Mesenchymal stem cell (in vitro differentiated cells and primary cell): ENCODE data around the gene TMEM165.

Source experiments
- DNase-seq: peaks from one replicate; pipeline ENCODE4 v3.0.0-alpha.2; 2013
- H2AFZ ChIP-seq: one replicate; pipeline ENCODE4 v1.6.1; 2013; ENCODE audit warnings: low read depth, mild to moderate bottlenecking, control low read depth, inconsistent platforms, low read length, moderate library complexity
- H2AK5ac ChIP-seq: 2 replicates; pipeline ENCODE4 v1.6.1; 2013; ENCODE audit warnings: low read length, moderate library complexity, mild to moderate bottlenecking, inconsistent platforms; ENCODE audit not compliant: severe bottlenecking
- H2BK120ac ChIP-seq: one replicate; pipeline ENCODE4 v1.6.1; 2013; ENCODE audit warnings: low read depth, mild to moderate bottlenecking, inconsistent platforms, low read length, moderate library complexity
- H2BK12ac ChIP-seq, 2 experiments: one replicate each; pipeline ENCODE4 v1.6.1; 2013; ENCODE audit warnings: inconsistent platforms in 2 of 2, low read length in 2 of 2, mild to moderate bottlenecking in 2 of 2, moderate library complexity in 2 of 2, control low read depth in 1 of 2
- H2BK15ac ChIP-seq: one replicate; pipeline ENCODE4 v1.6.1; 2013; ENCODE audit warnings: mild to moderate bottlenecking, low read depth, inconsistent platforms; ENCODE audit not compliant: poor library complexity, severe bottlenecking
- H2BK5ac ChIP-seq: 2 replicates; pipeline ENCODE4 v1.6.1; 2013; ENCODE audit warnings: low read depth, mild to moderate bottlenecking, low read length, control low read depth, inconsistent platforms; ENCODE audit not compliant: poor library complexity, severe bottlenecking
- H3K14ac ChIP-seq, 2 experiments: one replicate each; pipeline ENCODE4 v1.6.1; 2013; ENCODE audit warnings: inconsistent platforms in 2 of 2, low read length in 2 of 2, control low read depth in 1 of 2, mild to moderate bottlenecking in 1 of 2, moderate library complexity in 1 of 2
- H3K18ac ChIP-seq, 2 experiments: one replicate each; pipeline ENCODE4 v1.6.1; 2013; ENCODE audit warnings: inconsistent platforms in 2 of 2, low read length in 2 of 2, control low read depth in 1 of 2, low read depth in 1 of 2, mild to moderate bottlenecking in 1 of 2
- H3K23ac ChIP-seq, 2 experiments: one replicate each; pipeline ENCODE4 v1.6.1; 2013; ENCODE audit warnings: inconsistent platforms in 2 of 2, low read length in 2 of 2, mild to moderate bottlenecking in 2 of 2, moderate library complexity in 2 of 2, control low read depth in 1 of 2
- H3K27ac ChIP-seq: 2 replicates; pipeline ENCODE4 v1.5.1; 2013; ENCODE audit warnings: mild to moderate bottlenecking, moderate library complexity, low read length, control low read depth, inconsistent platforms; ENCODE audit not compliant: poor library complexity, severe bottlenecking
- H3K27me3 ChIP-seq, 2 experiments: 2 replicates each; pipeline versions ENCODE4 v1.6.1 to v1.7.0; 2013; ENCODE audit warnings: low read length in 2 of 2, mild to moderate bottlenecking in 2 of 2, moderate library complexity in 2 of 2, control low read depth in 1 of 2, inconsistent platforms in 1 of 2; ENCODE audit not compliant: control insufficient read depth in 1 of 2, insufficient read depth in 1 of 2
- H3K36me3 ChIP-seq, 2 experiments: 2 replicates each; pipeline versions ENCODE4 v1.6.1 to v1.7.0; 2013; ENCODE audit warnings: low read length in 2 of 2, control low read depth in 1 of 2, inconsistent platforms in 1 of 2, low read depth in 1 of 2, mild to moderate bottlenecking in 1 of 2; ENCODE audit not compliant: insufficient read depth in 2 of 2, control insufficient read depth in 1 of 2
- H3K4ac ChIP-seq, 2 experiments: one replicate each; pipeline ENCODE4 v1.6.1; 2013; ENCODE audit warnings: inconsistent platforms in 2 of 2, low read length in 2 of 2, mild to moderate bottlenecking in 2 of 2, moderate library complexity in 2 of 2, control low read depth in 1 of 2, low read depth in 1 of 2
- H3K4me1 ChIP-seq: 2 replicates; pipeline ENCODE4 v1.6.1; 2013; ENCODE audit warnings: low read depth, low read length, control low read depth; ENCODE audit not compliant: control insufficient read depth, insufficient read depth
- H3K4me2 ChIP-seq: 2 replicates; pipeline ENCODE4 v1.6.1; 2013; ENCODE audit warnings: low read length, mild to moderate bottlenecking, inconsistent platforms; ENCODE audit not compliant: poor library complexity, severe bottlenecking
- H3K4me3 ChIP-seq, 2 experiments: 2 replicates each; pipeline versions ENCODE4 v1.5.1 to v1.7.0; 2013; ENCODE audit warnings: low read length in 2 of 2, mild to moderate bottlenecking in 2 of 2, control low read depth in 1 of 2, low read depth in 1 of 2; ENCODE audit not compliant: insufficient read depth in 1 of 2
- H3K79me1 ChIP-seq: replicated peaks from 2 replicates; pipeline ENCODE4 v1.6.1; 2013; ENCODE audit warnings: mild to moderate bottlenecking, control low read depth, low read length, inconsistent platforms; ENCODE audit not compliant: poor library complexity, severe bottlenecking
- H3K9ac ChIP-seq: 2 replicates; pipeline ENCODE4 v1.7.0; 2013; ENCODE audit warnings: mild to moderate bottlenecking, low read length, moderate library complexity
- H3K9me3 ChIP-seq: 2 replicates; pipeline ENCODE4 v1.7.0; 2013; ENCODE audit warnings: mild to moderate bottlenecking, low read length; ENCODE audit not compliant: control insufficient read depth
- H4K8ac ChIP-seq: one replicate; pipeline ENCODE4 v1.6.1; 2013; ENCODE audit warnings: inconsistent platforms, mild to moderate bottlenecking, low read length, moderate library complexity
- H4K91ac ChIP-seq: one replicate; pipeline ENCODE4 v1.6.1; 2013; ENCODE audit warnings: mild to moderate bottlenecking, low read length, inconsistent platforms
- WGBS: methylation state at CpG from one replicate; pipeline ENCODE4 v1.1.7; 2013; ENCODE audit warnings: mixed read lengths; 5-methylcytosine and 5-hydroxymethylcytosine counted together

TMEM165 gene

DNA sequence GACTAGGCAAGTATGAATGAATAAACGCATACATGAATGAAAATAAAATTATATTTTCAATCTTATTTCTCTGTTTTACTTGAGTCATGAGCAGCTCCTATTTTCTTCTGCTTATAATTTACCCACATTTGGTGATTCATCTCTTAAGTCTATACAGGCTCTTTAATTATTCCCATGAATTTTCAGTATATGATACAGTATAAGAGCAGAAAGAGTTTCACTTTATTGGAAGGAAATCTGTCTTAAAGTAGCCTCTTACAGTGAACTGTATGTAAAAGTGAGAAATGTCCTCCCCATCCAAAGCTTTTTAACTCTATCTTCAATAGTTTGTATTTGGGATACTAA lies 50.8 kb downstream of the TMEM165 start:
- no CpG with 5 or more reads among the region's 1 CpG for WGBS
- Histone ChIP-seq H3K14ac (no peak overlapping the region), H2BK5ac (no peak overlapping the region), H3K27me3 (no peaks in the 10 kb centered on the region), H3K4me3 (no peak overlapping the region), H2BK12ac (no peak overlapping the region), H3K9ac (peak overlapping the region; percentile 72), H2BK120ac (no peak overlapping the region), H3K18ac (no peak overlapping the region), H3K4me1 (peaks cover 8% of the 10 kb centered on the region), H2AFZ (no peak overlapping the region), H3K4ac (no peak overlapping the region), H3K27ac (no peak overlapping the region), H3K9me3 (no peaks in the 10 kb centered on the region), H4K8ac (no peak overlapping the region), H2AK5ac (no peak overlapping the region), H3K23ac (no peak overlapping the region), H2BK15ac (no peak overlapping the region), H3K4me2 (no peak overlapping the region), H3K79me1 (no peaks in the 10 kb centered on the region), H4K91ac (no peak overlapping the region), H3K36me3 (peaks cover 0 to 53% of the 10 kb centered on the region in 2 experiments)
- DNase-seq: no peak

- no peak overlapping the region for H2BK15ac ChIP-seq
- H2BK12ac ChIP-seq: no peak overlapping the region
- H2BK5ac ChIP-seq: no peak overlapping the region
- H3K14ac ChIP-seq: no peak overlapping the region
- H3K18ac ChIP-seq: no peak overlapping the region
- H3K4ac ChIP-seq: no peak overlapping the region
- peak overlapping the region; percentile 47 for H3K27ac ChIP-seq
- H3K36me3 ChIP-seq: peaks cover 2 to 57% of the 10 kb centered on the region in 2 experiments
- no peak overlapping the region for H3K4me2 ChIP-seq
- H3K79me1 ChIP-seq: peaks cover under 1% of the 10 kb centered on the region
- no peak overlapping the region for H3K23ac ChIP-seq
- no peak overlapping the region for H2BK120ac ChIP-seq
- DNase-seq: no peak
- no peak overlapping the region for H3K9ac ChIP-seq
- H2AK5ac ChIP-seq: no peak overlapping the region
- no peaks in the 10 kb centered on the region for H3K27me3 ChIP-seq
- no peak overlapping the region for H4K91ac ChIP-seq
- H2AFZ ChIP-seq: no peak overlapping the region
- H3K9me3 ChIP-seq: no peaks in the 10 kb centered on the region
- H4K8ac ChIP-seq: no peak overlapping the region
- no peak overlapping the region for H3K4me3 ChIP-seq
- 95% methylated on average over 5 of the region's 9 CpGs for WGBS
- peaks cover 8% of the 10 kb centered on the region for H3K4me1 ChIP-seq
Measured at GRCh38 chr4:55447108-55447708, 51.5 kb downstream of the TMEM165 start.

DNA sequence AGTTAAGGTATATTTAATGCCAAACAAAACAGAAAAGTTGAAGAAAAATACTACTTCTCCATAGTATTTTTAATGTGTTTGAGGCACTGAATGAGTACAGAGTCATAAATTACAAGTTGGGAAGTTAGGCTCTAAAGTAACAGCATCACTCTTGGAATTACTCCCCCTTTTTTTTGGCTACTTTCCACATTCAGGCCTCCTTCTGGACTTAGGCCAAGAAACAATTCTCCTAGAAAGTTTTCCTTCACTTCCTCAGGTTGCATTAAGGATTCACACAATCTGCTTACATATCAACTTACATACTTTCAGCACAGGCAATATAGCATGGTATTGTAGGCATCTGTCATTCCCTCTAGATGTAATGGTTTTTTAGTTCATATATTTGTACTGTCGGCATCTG lies 52.1 kb downstream of the TMEM165 start:
- Histone ChIP-seq H4K8ac (no peak overlapping the region), H3K23ac (no peak overlapping the region), H3K4ac (no peak overlapping the region), H3K4me1 (peaks cover 8% of the 10 kb centered on the region), H3K4me3 (no peak overlapping the region), H2BK12ac (no peak overlapping the region), H3K27me3 (no peaks in the 10 kb centered on the region), H4K91ac (no peak overlapping the region), H2AFZ (no peak overlapping the region), H3K14ac (no peak overlapping the region), H3K18ac (no peak overlapping the region), H3K4me2 (no peak overlapping the region), H2BK5ac (no peak overlapping the region), H3K9ac (no peak overlapping the region), H3K27ac (peak overlapping the region; percentile 69), H2BK120ac (no peak overlapping the region), H3K36me3 (peaks cover 3 to 63% of the 10 kb centered on the region in 2 experiments), H3K79me1 (peaks cover 2% of the 10 kb centered on the region), H2AK5ac (no peak overlapping the region), H3K9me3 (no peaks in the 10 kb centered on the region), H2BK15ac (no peak overlapping the region)
- no CpG with 5 or more reads among the region's 1 CpG for WGBS
- DNase-seq: peak; percentile 45

DNA sequence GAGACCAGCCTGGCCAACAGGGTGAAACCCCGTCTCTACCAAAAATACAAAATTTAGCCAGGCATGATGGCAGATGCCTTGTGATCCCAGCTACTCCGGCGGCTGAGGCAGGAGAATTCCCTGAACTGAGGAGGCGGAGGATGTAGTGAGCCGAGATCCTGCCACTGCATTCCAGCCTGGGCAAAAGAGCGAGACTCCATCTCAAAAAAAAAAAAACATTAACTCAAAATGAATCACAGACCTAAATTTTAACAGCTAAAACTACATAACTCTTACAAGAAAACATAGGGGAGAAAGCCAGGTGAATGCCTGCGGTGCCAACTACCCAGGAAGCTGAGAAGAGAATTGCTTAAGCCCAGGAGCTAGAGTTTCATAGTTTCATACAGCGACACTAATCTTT lies 54.8 kb downstream of the TMEM165 start:
- DNase-seq: no peak
- Histone ChIP-seq H3K18ac (no peak overlapping the region), H3K79me1 (peaks cover 4% of the 10 kb centered on the region), H2BK120ac (no peak overlapping the region), H3K4me1 (peaks cover 5% of the 10 kb centered on the region), H4K91ac (no peak overlapping the region), H3K27ac (peak overlapping the region; percentile 35), H3K4ac (no peak overlapping the region), H2BK15ac (no peak overlapping the region), H3K4me3 (no peak overlapping the region), H2AFZ (no peak overlapping the region), H2BK5ac (no peak overlapping the region), H3K23ac (no peak overlapping the region), H2BK12ac (no peak overlapping the region), H3K27me3 (no peaks in the 10 kb centered on the region), H3K9me3 (no peaks in the 10 kb centered on the region), H3K14ac (no peak overlapping the region), H4K8ac (no peak overlapping the region), H3K4me2 (no peak overlapping the region), H2AK5ac (no peak overlapping the region), H3K36me3 (peaks cover 3 to 67% of the 10 kb centered on the region in 2 experiments), H3K9ac (no peak overlapping the region)
- WGBS: 84% methylated on average over 8 of the region's 8 CpGs
